NCI-H1092 (cell line): ENCODE data around the gene RUFY1.
"Not testable (repeated sequence)": the region's sequence is repeated elsewhere in the genome, so short reads cannot be mapped to it uniquely, and the experiment has no call there.

ENCODE experiments used
- DNase-seq: peaks from one replicate; lab custom pipeline; 2025; lab: John Stamatoyannopoulos, UW

The RUFY1 gene

DNA sequence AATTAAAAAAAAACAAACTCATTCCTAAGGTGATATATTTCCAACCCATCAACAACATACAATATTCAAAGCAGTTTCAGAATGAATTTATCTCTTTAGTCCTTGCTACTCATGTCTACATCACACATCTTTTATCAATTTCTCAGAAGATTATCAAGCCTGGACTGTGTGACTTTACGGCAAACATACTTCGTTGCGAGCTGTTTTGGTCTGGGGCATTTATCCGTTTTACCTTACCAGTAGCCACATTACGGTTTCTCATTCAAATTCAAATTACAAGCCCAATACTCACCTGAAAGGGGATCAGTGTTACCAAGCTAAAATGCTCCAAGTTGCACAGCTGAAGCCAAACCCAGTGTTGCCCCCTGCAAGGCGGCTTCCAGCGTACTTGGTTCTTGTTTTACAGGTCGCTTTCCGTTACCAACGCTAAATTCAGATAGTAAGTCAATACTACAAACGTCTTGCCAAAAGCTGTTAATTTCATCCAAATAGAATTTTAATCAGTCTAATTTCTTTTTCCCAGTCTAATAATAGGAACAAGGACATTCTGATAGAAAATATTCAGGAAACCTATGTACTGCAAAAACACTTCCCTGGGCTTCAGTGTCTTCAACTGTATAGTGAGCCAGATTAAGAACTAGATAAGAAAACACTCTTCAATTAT is 71.3 kb downstream of the RUFY1 start:
- DNase-seq, result no peak

DNA sequence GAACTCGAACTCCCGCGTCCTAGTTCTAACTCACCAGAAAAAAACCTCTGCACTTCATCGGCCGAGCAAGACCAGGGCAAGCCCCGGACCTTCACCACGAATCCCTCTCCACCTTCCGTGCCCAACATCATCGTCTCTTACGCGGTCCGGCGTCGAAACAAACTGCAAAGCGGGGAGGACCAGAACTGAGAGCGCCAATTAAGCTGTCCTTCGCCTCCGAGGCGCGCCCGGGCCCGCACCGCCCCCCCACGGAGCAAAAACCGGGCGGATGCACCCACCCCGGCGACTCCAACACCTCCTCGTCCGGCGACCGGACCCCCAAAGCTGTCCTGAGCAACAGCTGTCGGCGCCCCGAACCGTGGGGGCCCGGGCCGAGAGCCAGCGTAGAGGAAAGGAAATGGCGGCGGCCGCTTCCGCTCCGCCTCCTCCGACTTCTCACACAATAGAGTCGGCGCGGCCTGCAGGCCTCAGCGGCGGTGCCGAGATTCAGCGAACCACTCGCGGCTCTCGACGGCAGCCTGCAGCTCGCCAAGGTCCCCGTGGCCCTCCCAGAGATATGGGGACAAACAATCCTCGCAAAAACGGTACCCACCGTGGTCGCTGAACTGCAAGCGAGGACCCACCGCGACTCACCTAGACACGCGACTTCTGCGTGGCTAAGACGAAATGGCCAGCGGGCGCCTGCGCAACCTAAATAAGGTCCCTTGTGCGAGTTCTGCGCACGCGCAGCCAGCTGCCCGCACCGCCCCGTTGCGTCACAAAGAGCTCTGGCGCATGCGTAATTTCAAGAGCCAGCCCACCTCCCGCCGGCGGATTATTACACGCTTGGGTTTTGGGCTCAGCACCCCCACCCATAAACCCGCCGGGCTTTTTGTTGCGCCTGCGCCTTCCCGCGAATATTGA is 72.9 kb downstream of the RUFY1 start, which contains the start of gene HNRNPH1:
TSS of gene HNRNPH1 (minus strand) at position 669 of the 903 bp plus-strand sequence. CDS start at position 131, 538 bp downstream.
- peak; percentile 94 for DNase-seq

DNA sequence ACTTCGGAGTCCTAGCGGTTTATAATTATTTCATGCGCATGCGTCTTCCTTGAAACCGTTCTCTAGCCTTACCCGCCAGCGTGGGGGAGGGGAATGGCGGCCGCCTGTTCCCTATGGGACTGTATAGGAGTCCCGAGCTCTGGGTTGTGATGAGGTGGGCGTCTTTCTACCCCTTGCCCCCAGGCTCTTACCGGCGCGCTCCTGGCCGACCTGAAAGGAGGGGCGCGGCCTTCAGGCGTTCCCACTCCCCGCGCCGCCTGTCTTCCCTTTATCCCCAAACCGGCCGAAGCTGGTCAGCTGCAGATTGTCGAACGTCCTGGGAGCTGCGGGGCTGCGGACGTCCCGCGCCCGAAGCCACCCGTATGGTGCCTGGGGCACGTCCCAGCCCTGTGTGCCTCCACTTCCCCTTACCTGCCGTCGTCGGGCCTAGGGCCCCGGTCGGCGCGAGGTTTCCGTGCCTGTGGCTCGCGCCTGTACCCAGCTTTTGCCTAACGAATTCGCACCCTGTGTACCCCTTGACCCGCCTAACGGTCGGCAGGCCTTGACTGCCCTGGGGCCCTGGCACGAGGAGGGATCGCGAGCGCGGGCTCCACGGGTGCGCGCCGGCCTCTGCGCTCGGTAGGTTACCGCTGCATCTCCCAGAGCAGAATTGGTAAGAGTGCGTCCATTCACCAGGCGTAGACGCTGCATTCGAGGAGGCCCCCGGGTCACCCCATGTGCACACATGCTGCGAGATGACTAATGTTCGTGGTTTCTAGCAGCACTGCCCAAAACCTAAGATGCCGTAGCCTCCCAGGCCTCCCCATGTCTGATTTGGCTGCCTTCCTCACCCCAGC is 73.8 kb downstream of the RUFY1 start:
- no peak for DNase-seq

DNA sequence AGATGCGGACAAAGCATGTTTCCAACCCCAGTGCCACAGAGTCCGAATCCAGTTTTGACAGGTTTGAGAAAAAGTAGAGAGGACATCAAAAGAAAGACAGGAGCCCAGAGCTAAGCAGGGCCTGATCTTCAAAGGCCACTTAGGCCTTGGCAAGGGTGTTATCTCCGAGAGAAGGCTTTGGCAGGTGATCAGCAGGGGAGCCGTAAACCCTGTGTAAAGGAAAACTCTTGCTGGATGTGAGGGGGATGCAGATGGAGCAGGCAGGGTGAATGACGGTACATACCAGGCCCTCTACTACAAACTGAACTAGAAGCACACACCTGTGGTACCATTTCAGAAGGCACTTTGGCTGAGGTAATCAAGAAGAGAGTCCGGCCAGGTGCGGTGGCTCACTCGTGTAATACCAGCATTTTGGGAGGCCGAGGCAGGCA is 74.5 kb downstream of the RUFY1 start:
- no peak for DNase-seq

DNA sequence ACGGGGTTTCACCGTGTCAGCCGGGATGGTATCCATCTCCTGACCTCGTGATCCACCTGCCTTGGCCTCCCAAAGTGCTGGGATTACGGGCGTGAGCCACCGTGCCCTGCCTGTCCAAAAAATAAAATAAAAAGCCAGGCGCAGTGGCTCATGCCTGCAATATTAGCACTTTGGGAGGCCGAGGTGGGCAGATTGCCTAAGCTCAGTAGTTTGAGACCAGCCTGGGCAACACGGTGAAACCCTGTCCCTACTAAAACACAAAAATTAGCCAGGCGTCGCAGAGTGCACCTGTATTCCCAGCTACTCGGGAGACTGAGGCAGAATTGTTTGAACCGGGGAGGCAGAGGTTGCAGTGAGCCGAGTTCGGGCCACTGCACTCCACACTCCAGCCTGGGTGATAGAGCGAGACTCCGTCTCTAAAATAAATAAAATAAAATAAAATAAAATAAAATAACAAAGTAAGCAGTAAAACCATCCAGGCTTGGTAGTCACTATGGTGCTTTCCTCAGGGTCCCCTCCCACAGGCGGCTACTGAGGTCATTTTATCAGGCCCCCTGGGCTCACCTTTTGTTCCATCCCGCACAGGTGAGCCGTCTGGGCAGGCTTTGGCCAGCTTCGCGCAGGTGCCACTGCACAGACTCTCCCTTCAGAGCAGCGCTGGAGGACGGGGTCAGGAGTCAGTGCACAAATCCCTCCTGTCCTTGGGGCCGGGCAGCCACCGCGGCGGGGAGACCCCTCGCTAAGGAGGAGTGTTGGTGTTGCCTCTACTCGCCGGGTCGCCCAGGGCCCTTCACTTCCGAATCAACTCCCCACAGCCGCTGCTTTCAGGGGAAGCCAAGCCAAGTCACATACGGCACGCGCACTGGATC is 83.4 kb downstream of the RUFY1 start:
- DNase-seq, result not testable (repeated sequence)

DNA sequence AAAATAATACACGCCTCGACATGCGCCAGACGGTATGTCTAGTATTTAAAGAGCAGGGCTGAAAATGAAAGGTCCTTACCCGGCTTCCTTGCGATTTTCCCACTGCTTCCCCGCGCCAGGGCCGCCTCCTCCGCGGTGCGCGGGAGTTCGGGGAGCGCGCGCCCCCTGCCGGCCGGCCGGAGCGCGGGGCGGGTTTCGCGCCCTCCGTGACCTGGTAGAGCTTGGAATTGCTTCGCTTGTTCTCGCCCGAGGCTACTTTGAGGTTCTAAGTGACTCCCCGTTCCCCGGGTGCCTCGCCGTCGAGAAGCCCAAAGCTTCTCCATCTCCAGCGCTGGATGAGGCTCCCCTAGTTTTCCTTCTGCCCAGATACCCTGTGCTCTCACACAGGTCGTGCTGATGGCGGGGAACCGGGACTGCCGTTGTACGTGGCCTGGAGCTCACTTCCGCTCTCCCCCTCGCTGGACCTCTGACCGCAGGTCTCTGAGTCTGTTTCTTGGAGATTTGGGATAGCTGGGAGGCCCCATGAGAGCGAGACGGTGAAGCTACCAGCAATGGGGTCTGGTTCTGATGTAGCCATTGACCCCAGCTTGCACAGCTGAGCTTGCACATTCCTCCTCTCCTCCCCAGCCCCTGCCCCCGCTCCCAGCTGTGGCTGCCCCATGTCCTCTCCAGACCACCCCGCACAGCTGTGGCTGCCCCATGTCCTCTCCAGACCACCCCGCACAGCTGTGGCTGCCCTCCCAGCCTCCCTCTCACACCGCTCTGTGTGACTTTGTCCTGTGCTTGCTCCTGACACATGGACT is 84.2 kb downstream of the RUFY1 start:
- DNase-seq, result not testable (repeated sequence)

DNA sequence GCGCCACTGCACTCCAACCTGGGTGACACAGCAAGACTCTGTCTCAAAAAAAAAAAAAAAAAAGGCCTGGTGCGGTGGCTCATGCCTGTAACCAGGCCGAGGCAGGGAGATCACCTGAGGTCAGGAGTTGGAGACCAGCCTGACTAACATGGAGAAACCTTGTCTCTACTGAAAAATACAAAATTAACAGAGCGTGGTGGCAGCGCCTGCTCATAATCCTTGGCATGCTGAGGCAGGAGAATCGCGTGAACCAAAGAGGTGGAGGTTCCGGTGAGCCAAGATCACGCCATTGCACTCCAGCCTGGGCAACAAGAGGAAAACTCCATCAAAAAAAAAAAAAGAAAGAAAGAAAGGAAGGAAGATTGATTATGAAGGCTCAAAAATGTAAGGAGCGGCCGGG is 88.9 kb downstream of the RUFY1 start:
- DNase-seq, result not testable (repeated sequence)

DNA sequence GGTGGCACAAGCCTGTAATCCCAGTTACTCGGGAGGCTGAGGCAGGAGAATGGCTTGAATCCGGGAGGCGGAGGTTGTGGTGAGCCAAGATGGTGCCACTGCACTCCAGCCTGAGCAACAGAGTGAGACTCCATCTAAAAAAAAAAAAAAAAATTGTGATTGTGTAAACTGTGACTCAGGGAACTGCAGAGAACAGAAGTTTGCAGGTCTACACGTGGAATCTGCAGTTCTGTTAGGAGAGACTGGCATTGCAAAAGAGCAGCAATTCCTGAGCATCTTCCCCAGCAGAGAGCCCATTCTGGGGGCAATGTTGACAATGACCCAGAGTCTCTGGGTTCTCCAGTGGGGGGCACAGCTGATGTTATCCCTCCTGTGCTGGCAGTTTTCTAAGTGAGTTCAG is 91.4 kb downstream of the RUFY1 start:
- not testable (repeated sequence) for DNase-seq

DNA sequence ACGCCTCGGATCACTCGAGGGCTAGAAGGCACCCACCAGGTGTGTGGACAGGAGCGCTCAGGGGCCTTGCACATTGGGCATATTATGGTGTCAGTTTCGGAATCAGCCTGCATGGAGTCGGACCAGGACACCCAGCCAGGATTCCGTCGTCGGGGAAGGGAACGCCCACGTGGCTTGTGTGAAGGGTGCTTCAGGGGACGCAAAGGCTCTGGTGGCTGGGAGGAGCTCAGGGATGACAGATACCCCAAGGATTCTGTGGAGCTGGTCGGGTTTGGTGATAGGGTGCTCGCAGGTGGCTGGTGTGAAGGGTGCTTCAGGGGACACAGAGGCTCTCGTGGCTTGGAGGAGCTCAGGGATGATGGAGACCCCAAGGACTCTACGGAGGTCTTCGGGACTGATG is 92.3 kb downstream of the RUFY1 start:
- DNase-seq, result not testable (repeated sequence)

DNA sequence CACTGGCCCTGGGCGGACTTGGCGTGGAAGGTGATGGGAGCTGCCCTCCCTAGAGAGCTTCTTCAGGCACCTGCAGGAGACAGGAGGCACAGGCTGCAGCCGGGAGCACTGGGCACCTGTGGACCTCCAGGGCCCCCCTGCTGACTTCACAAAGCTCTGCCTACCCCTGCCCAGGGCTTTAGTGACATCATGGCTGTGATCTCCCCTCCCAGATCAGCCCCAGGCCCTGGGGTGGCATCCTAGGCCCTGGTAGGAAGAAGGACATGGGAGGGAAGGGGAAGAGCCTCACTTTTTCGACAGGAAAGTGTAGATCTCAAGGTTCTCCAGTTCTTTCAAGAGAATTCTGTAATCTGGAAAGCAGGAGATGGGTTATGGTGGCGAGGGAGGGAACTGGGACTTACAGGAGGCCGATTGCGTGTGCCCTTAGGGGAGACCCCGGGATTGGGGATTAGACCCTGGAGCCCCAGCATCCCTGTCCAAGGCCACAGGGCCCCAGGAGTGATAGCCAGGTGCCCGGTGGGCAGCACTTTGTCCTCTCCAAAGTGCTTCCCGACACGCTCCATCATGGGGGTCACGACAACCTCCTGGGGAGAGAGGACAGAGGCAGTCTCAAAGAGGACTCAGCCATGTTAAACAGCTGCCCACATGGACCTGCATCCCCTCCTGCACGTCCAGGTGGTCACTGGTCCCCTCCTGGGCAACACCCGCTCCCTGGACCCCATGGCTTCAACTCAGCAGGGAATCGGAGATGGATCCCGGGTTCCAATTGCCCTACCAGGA is 93.0 kb downstream of the RUFY1 start:
- not testable (repeated sequence) for DNase-seq

DNA sequence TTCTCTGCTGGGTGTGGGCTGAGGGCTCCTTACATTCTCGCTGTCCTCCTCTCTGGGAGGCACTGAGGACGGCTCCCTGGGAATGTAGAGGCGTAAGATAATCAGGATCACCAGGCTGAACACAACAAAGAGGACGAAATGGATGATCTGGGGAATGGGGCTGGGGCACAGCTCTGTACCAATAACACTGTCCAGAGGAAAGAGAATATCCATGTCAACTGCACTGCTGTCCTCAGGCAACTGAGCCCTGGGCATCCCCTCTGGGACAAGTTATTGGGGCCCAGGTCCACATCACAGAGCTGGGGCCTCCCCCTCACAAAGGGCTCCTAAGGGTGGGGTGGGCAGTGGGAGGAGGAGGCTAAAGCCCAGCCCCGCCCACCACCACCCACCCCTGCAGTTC is 94.4 kb downstream of the RUFY1 start:
- DNase-seq, result not testable (repeated sequence)

DNA sequence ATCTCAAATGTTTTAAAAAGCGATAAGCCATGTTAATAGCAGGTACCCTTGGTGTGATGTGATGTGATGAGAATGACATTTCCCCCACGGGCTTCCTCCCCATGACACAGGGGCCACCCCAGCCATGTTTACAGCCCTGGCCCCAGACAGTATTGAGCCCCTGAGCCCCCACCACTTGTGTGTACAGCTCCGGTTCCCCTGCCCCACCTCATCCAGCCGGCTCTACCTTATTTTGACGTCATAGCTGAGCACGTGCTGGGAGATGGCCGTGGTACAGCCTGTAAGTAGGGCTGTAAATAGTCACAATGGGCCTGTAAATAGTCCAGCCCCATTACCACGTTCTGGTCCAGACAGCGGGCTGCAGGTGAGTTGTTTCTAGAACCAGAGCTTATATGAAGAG is 98.1 kb downstream of the RUFY1 start:
- DNase-seq, result no peak

DNA sequence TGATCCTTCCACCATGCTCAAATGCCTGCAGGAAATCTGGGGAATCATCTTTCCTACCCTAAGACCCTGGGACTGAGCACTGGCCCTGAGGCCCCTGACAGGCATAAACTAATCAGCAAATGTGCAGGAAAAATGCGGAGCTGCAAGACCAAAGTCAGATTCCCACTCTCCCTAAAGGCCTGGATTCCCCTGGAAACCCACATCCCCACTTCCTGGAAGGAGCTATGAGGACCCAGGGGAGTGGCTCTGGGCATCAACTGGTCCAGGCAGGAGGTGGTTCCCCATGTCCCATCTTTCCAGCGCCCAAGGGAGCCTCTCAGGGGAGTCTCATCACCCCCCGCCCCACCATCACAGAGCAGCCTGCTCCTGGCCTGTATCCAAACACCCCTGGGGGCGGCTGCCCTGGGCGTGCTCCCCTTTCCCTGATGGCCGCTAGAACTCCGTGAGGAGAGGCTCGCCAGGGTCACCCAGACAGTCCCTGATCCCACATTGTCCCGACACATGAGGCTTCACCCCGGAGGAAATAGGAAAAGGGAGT is 98.9 kb downstream of the RUFY1 start:
- DNase-seq, result not testable (repeated sequence)

DNA sequence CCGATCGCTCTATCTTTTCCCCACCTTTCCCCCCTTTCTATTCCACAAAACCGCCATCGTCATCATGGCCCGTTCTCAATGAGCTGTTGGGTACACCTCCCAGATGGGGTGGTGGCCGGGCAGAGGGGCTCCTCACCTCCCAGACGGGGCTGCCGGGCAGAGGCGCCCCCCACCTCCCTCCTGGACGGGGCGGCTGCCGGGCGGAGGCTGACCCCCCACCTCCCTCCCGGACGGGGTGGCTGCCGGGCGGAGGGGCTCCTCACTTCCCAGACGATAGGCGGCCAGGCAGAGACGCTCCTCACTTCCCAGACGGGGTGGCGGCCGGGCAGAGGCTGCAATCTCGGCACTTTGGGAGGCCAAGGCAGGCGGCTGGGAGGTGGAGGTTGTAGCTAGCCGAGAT is 99.9 kb downstream of the RUFY1 start:
- DNase-seq, result not testable (repeated sequence)

DNA sequence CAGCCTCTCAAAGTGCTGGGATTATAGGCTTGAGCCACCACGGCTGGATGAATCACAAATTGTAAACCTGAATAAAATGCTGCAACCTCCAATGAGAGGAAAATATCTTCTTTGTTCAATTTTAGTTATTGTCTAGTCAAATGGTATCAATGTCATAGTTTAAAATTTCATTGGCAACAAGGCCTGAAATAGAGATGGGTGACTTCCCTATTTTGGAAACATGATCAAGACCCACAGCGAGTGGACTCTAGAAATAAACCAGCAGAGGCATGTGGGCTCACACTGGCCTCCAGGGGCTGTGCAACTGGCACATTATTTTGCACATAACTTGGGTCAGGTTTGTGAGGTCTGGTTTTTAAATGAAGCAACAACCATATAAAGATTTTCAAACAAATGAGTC is 102.8 kb downstream of the RUFY1 start:
- DNase-seq, result not testable (repeated sequence)

DNA sequence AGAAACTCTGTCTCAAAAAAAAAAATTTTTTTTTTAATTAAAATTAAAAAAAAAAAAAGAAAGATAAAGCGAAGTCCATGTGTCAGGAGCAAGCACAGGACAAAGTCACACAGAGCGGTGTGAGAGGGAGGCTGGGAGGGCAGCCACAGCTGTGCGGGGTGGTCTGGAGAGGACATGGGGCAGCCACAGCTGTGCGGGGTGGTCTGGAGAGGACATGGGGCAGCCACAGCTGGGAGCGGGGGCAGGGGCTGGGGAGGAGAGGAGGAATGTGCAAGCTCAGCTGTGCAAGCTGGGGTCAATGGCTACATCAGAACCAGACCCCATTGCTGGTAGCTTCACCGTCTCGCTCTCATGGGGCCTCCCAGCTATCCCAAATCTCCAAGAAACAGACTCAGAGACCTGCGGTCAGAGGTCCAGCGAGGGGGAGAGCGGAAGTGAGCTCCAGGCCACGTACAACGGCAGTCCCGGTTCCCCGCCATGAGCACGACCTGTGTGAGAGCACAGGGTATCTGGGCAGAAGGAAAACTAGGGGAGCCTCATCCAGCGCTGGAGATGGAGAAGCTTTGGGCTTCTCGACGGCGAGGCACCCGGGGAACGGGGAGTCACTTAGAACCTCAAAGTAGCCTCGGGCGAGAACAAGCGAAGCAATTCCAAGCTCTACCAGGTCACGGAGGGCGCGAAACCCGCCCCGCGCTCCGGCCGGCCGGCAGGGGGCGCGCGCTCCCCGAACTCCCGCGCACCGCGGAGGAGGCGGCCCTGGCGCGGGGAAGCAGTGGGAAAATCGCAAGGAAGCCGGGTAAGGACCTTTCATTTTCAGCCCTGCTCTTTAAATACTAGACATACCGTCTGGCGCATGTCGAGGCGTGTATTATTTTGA is 107.2 kb downstream of the RUFY1 start:
- not testable (repeated sequence) for DNase-seq

DNA sequence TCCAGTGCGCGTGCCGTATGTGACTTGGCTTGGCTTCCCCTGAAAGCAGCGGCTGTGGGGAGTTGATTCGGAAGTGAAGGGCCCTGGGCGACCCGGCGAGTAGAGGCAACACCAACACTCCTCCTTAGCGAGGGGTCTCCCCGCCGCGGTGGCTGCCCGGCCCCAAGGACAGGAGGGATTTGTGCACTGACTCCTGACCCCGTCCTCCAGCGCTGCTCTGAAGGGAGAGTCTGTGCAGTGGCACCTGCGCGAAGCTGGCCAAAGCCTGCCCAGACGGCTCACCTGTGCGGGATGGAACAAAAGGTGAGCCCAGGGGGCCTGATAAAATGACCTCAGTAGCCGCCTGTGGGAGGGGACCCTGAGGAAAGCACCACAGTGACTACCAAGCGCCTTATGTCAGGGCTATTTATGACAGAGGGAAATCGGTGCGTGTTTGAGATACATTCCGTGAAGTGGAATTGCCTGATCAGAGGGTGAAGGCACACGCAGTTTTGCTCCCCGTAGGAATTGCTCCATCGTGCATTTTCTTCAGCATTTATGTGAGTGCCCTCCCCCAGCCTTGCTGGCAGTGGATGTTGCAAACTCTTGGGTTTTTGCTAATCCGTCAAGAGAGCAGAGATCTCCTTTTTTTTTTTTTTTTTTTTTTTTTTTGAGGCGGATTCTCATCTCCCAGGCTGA is 108.0 kb downstream of the RUFY1 start:
- not testable (repeated sequence) for DNase-seq
